Activated T-helper 9 cell treated with anti-CD3 and anti-CD28 coated beads, Interleukin-2, amount 50 U/mL, for 16 hours (primary cell): Measurements from ENCODE around the gene GNGT1.
"Not testable (repeated sequence)": the region's sequence is repeated elsewhere in the genome, so short reads cannot be mapped to it uniquely, and the experiment has no call there.

Experiments used
- DNase-seq: peaks from one replicate; pipeline ENCODE4 v3.0.0-alpha.2; 2020; ENCODE audit warnings: low read depth

Gene GNGT1

GRCh38 chr7:93910076-93910994 lies 4.0 kb downstream of the GNGT1 start:
- DNase-seq, result no peak

- DNase-seq, result not testable (repeated sequence)
Observed at GRCh38 chr7:93911242-93911641, 4.9 kb downstream of the GNGT1 start.

GRCh38 chr7:93911661-93912060 lies 5.3 kb downstream of the GNGT1 start:
- not testable (repeated sequence) for DNase-seq

- no peak for DNase-seq
Observed at GRCh38 chr7:93913197-93913596, 6.8 kb downstream of the GNGT1 start.

GRCh38 chr7:93914581-93915066 lies 8.3 kb downstream of the GNGT1 start:
- no peak for DNase-seq

GRCh38 chr7:93915206-93915842 lies 9.0 kb downstream of the GNGT1 start:
- DNase-seq, result not testable (repeated sequence)

GRCh38 chr7:93915888-93916287 lies 9.5 kb downstream of the GNGT1 start:
- DNase-seq, result not testable (repeated sequence)

- DNase-seq, result not testable (repeated sequence)
Observed at GRCh38 chr7:93916315-93916714, 9.9 kb downstream of the GNGT1 start.

- no peak for DNase-seq
Observed at GRCh38 chr7:93920496-93921182, 14.3 kb downstream of the GNGT1 start.

GRCh38 chr7:93921186-93921585 lies 14.8 kb downstream of the GNGT1 start:
- DNase-seq, result no peak

GRCh38 chr7:93921607-93922566 lies 15.5 kb downstream of the GNGT1 start, which contains the start of gene GNG11:
GNG11 (plus strand) TSS chr7:93921735; CDS start chr7:93922138, 403 bp downstream.
- no peak for DNase-seq

GRCh38 chr7:93923296-93923695 lies 16.9 kb downstream of the GNGT1 start:
- no peak for DNase-seq

GRCh38 chr7:93923942-93924341 lies 17.6 kb downstream of the GNGT1 start:
- no peak for DNase-seq

GRCh38 chr7:93926800-93927199 lies 20.4 kb downstream of the GNGT1 start:
- DNase-seq, result no peak

- DNase-seq, result no peak
Observed at GRCh38 chr7:93927585-93927984, 21.2 kb downstream of the GNGT1 start.

- DNase-seq, result no peak
Observed at GRCh38 chr7:93931655-93932054, 25.3 kb downstream of the GNGT1 start.

- no peak for DNase-seq
Observed at GRCh38 chr7:93933156-93933555, 26.8 kb downstream of the GNGT1 start.

GRCh38 chr7:93935102-93935501 lies 28.7 kb downstream of the GNGT1 start:
- DNase-seq, result no peak

GRCh38 chr7:93937818-93938217 lies 31.5 kb downstream of the GNGT1 start:
- DNase-seq, result no peak

- no peak for DNase-seq
Observed at GRCh38 chr7:93938293-93938692, 31.9 kb downstream of the GNGT1 start.

GRCh38 chr7:93941945-93942344 lies 35.6 kb downstream of the GNGT1 start:
- no peak for DNase-seq
